ENCODE measurements around the gene CIBAR2.

CIBAR2 gene

DNA sequence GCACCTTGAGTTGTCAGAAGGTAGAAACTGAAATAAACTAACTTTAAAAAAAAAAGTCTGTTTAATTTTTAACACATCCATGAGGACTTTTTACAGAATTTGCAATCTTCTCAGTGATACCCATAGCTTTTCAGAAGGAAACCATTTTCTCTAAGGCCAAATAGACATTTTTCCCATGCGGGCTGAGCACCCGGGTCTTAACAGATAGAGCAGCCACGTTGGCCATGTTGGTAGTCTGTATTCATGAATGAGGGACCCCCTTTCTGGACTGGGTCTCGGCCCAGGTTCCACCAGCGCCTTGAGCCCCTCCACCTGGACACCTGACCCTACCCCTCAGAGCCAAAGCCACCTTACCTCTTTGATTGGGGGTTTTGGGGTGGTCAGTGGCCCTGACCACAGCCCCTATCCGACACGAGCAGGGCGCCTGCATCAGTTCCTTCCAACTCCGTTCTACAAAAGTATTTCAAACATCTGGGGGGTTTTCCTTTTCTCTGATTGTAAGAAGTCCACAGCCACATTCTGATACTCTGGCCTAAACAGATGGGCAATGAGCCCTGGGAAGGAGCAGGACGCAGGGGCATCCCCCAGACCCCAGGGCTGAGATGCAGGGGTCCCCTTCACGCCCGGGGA, 18.0 kb downstream of the CIBAR2 start:
- no peak for TF ChIP-seq CTCF (IDR thresholded peaks at IDR 0.05; ENCODE audit: insufficient read depth, low read depth, low read length, missing control alignments)
- DNase-seq (ENCODE audit: low read depth) = no peak
- H3K4me3 ChIP-seq (ENCODE audit: low read depth, low read length) = no peak overlapping the region

DNA sequence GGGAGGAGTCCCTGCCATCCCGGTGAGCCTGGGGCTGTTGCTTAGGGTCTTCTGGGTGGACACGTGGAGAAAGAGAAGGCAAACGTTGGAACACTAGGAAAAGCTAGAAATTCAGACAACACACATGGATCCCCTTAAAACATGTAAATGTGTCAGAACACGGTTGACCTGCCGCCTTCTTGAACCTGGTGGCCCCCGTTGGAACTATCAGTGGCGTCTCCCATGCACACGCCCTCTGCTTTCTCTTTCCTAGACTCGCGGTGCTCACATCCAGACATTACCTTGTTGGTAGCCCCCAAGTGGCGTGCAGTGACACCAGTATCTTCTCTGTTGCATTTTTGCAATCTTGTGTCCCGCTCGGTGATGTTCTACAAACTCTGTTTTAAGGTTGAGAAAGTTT, 18.6 kb downstream of the CIBAR2 start:
- no peak for TF ChIP-seq CTCF (IDR thresholded peaks at IDR 0.05; ENCODE audit: insufficient read depth, low read depth, low read length, missing control alignments)
- H3K4me3 ChIP-seq (ENCODE audit: low read depth, low read length) = no peak overlapping the region
- no peak for DNase-seq (ENCODE audit: low read depth)

GRCh38 chr16:85092851-85093250, 19.4 kb downstream of the CIBAR2 start:
- no peak for DNase-seq (ENCODE audit: low read depth)
- TF ChIP-seq CTCF (IDR thresholded peaks at IDR 0.05; ENCODE audit: insufficient read depth, low read depth, low read length, missing control alignments) = no peak
- no peak overlapping the region for H3K4me3 ChIP-seq (ENCODE audit: low read depth, low read length)

GRCh38 chr16:85092309-85092708, 20.0 kb downstream of the CIBAR2 start:
- DNase-seq (ENCODE audit: low read depth) = no peak
- TF ChIP-seq CTCF (IDR thresholded peaks at IDR 0.05; ENCODE audit: insufficient read depth, low read depth, low read length, missing control alignments) = no peak
- no peak overlapping the region for H3K4me3 ChIP-seq (ENCODE audit: low read depth, low read length)

GRCh38 chr16:85091522-85091910, 20.8 kb downstream of the CIBAR2 start:
- DNase-seq (ENCODE audit: low read depth) = no peak
- no peak overlapping the region for H3K4me3 ChIP-seq (ENCODE audit: low read depth, low read length)
- TF ChIP-seq CTCF (IDR thresholded peaks at IDR 0.05; ENCODE audit: insufficient read depth, low read depth, low read length, missing control alignments) = no peak

DNA sequence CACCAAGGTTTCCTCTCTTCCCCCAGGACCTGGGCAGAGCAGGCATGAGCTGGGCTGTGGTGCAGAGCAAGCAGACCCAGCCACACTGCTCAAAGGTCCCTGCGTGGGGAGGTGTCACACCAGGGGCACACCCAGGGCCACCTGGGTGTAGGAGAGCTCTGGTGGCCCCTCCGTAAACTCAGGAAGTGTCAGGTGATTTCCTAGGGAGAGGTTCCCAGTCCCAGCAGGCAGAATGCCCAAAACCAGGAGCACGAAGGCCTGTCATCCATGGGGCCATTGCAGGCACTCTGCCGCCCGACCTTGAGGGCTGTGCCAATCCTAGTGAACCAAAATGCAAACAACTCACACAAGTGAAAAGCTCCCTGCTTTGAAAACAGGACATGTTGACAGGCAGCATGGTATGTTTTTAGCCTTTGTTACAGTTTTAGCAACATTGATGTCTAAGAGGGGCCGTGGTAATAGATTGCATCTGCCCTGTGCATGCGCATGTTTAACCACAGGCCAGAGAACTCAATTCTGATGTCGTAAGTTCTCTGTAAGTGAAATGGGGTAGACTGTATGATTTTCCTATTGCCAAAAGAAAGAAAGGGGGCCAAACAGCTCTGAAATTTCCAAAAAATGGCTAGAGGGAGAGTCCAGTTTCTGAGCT, 21.3 kb downstream of the CIBAR2 start:
- DNase-seq (ENCODE audit: low read depth) = no peak
- TF ChIP-seq CTCF (IDR thresholded peaks at IDR 0.05; ENCODE audit: insufficient read depth, low read depth, low read length, missing control alignments) = no peak
- no peak overlapping the region for H3K4me3 ChIP-seq (ENCODE audit: low read depth, low read length)

DNA sequence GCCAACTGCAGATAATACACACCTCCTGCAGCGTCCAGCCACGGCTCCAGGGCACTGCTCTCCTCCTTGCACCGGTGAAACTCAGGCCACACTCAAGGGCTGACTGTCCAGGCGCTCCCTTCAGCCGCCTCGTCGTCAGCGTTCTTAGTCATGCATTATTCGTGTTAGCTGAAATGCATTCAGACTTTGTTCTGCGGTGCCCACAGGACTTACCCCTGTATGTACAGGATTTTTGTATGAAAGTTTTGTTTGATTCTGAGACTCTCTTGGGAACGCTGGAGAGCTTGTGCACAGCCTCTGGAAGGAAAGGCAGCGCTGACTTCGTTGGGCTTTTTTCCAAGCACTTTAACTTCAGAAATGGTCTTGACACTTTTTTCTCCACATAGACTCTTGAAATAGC, 22.1 kb downstream of the CIBAR2 start:
- no peak for TF ChIP-seq CTCF (IDR thresholded peaks at IDR 0.05; ENCODE audit: insufficient read depth, low read depth, low read length, missing control alignments)
- no peak overlapping the region for H3K4me3 ChIP-seq (ENCODE audit: low read depth, low read length)
- no peak for DNase-seq (ENCODE audit: low read depth)

Data from GM12865 (cell line).